Erythroblast (primary cell): Measurements from ENCODE around the gene PXN.

ENCODE experiments used
- GATA1 ChIP-seq: IDR thresholded peaks from 2 replicates; pipeline ENCODE4 v1.6.1; 2011; ENCODE audit warnings: low read depth, mild to moderate bottlenecking, control low read depth, low read length, moderate library complexity
- POLR2A ChIP-seq: IDR thresholded peaks from 2 replicates; pipeline ENCODE4 v1.6.1; 2011; ENCODE audit warnings: mild to moderate bottlenecking, low read length

DNA sequence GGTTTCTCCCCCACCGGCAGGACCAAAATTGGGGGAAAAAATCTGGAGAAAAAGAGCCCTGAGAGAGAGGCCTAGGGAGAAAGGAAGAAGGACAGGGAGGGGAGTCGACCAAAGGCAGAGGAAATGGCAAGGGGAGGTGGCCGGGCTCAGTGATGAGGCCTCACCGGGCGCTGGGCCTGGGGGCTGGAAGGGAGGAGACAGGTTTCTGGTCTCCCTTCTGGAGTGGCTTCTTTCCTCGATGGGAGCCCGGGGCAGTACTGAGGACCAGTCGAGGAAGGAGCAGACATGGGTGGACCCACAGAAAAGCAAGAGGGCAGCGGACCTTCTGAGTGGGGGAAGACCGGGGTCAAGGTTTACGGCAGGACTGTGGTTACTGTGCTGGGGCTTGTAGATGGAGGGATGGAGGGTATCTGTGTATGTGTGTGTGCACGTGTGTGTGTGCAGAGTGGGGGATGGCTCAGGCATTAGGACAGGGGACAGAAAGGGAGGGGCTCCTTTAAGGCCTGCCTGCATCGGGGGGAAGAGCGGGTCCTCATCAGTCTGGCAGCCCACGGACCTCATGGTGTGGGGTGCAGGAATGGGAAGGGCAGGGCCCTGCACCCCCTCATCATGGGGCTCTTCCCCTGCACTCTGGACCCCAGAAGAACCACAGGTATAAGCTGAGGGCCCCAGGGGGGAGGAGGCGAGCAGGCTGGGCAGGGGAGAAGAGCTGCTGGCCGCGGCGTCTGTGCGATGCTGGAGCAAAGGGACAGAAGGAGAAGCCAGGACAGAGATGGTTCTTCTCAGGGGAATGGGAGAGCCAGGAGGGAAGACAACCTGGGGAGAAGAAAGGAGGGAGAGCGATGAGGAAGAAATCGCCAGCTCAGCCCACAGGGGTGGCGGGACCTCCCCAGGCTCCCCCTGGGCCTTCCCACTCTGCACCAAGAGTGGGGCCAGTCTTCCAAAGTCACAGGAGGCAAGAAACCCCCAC lies 49.5 kb downstream of the PXN start:
- TF ChIP-seq POLR2A (no peak), GATA1 (no peak)
